ENCODE measurements around the gene ERC2.
A peak's percentile ranks its signal among the peaks of the same experiment; 100 is the strongest.

ERC2 gene

DNA sequence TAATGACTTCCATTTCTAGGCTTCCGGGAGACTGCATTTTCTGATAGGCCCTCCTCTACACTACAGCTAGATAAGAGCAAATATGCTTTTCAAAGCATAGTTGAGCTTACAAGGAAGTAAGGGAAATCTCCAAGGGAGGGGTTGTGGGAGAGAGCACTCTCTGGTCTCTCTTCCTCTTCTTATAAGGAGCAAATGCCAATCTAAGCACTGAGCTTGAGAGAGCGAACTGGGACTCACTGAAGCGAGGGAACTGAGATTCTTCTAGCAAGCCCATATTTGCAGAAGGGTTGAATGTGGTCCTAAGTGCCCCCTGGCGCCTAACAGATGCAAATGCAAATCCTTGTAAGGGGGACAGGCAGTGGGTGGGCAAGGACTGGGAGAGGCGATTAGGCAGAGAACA lies 164.8 kb downstream of the ERC2 start:
- TF ChIP-seq ZNF654 (tag by site-specific recombination; IDR thresholded peaks at IDR 0.05; ENCODE audit: low read depth) (peak; percentile 45), ZNF433 (tag by site-specific recombination; IDR thresholded peaks at IDR 0.05; ENCODE audit: low read depth) (no peak), GLI2 (tag by site-specific recombination; IDR thresholded peaks at IDR 0.05; ENCODE audit: borderline replicate concordance, low read depth) (no peak), ZNF660 (tag by site-specific recombination; IDR thresholded peaks at IDR 0.05) (no peak)
- TF ChIP-seq, protein P1, sequence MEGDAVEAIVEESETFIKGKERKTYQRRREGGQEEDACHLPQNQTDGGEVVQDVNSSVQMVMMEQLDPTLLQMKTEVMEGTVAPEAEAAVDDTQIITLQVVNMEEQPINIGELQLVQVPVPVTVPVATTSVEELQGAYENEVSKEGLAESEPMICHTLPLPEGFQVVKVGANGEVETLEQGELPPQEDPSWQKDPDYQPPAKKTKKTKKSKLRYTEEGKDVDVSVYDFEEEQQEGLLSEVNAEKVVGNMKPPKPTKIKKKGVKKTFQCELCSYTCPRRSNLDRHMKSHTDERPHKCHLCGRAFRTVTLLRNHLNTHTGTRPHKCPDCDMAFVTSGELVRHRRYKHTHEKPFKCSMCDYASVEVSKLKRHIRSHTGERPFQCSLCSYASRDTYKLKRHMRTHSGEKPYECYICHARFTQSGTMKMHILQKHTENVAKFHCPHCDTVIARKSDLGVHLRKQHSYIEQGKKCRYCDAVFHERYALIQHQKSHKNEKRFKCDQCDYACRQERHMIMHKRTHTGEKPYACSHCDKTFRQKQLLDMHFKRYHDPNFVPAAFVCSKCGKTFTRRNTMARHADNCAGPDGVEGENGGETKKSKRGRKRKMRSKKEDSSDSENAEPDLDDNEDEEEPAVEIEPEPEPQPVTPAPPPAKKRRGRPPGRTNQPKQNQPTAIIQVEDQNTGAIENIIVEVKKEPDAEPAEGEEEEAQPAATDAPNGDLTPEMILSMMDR (tag by site-specific recombination; IDR thresholded peaks at IDR 0.05): 0 out of 2 replicates have a peak, but pooled peaks have one; percentile 21
- ChIA-PET CTCF (interaction anchor here (0.5 to 2.9 kb wide), 25 partner anchors 9 to 648 kb away, joined by 3 to 11 read pairs (median 4); no protein-coding TSS in a partner anchor), POLR2A (no interaction called here)
- no peak overlapping the region for H3K27ac ChIP-seq (ENCODE audit: extremely low read depth, low read depth, low read length)
- H3K4me3 ChIP-seq (ENCODE audit: low read depth, low read length): no peak overlapping the region
- H3K9me3 ChIP-seq (ENCODE audit: control insufficient read depth, insufficient read depth, low read depth, low read length): no peaks in the 10 kb centered on the region
- H3K36me3 ChIP-seq (ENCODE audit: control insufficient read depth in 2 of 2, insufficient read depth in 1 of 2, low read length in 2 of 2): no peaks in the 10 kb centered on the region
- H3K4me1 ChIP-seq (ENCODE audit: control insufficient read depth, insufficient read depth, low read length): no peaks in the 10 kb centered on the region

DNA sequence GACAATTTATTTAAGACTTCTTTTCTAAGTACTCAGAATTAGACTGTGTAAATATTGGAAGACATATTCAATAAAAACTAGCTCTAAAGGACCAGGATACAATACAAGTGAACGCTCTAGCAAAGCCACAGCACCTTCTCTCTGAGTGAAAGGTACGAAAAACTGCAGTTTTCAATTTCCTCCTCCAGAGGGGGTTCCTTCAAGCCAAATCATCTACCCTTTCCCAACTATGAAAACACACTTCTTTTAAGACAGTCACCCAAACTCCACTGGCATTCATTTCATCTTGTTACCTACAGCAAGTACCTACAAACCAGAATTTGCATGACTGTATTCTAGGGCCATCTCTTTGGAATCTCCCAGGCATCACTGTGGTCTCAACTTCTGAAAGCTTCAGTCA lies 165.8 kb downstream of the ERC2 start:
- CTCF ChIA-PET: interaction anchor here (0.9 to 2.9 kb wide), 5 partner anchors 8 to 19 kb away, joined by 3 to 11 read pairs (median 6); no protein-coding TSS in a partner anchor

DNA sequence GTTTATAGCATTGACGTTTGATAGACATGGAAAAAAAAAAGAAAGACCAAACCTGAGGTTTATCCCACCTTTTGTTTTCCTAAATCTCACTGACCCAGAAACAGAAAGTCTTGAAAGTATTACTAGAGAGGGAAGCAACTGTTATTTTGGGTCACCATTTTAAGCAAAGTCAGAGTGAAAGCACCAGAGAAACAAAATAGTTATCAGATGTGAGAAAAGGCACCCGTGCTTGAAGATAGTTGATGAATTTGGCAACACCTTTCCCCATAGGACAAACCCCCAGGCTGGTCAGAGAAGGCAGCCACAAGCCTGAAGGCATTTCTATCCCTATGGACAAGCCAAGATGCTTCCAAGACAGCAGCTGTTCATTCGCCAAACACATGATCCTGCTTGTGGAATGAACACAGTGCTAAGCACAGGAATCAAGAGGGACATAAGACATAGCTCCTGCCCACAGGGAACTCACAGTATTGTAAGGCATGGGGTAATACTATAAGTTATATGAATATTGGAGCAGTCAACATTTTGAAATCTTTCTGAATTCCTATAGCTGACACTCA lies 170.9 kb downstream of the ERC2 start:
- Histone ChIP-seq H3K36me3 (ENCODE audit: control insufficient read depth in 2 of 2, insufficient read depth in 1 of 2, low read length in 2 of 2) (no peaks in the 10 kb centered on the region), H3K4me3 (ENCODE audit: low read depth, low read length) (no peak overlapping the region), H3K27ac (ENCODE audit: extremely low read depth, low read depth, low read length) (no peak overlapping the region), H3K9me3 (ENCODE audit: control insufficient read depth, insufficient read depth, low read depth, low read length) (no peaks in the 10 kb centered on the region), H3K4me1 (ENCODE audit: control insufficient read depth, insufficient read depth, low read length) (no peaks in the 10 kb centered on the region)
- ChIA-PET POLR2A (no interaction called here), CTCF (interaction anchor here (0.5 kb wide), 1 partner anchor 399 kb away, joined by 3 read pairs; no protein-coding TSS in a partner anchor)
- TF ChIP-seq ZNF10 (tag by site-specific recombination; IDR thresholded peaks at IDR 0.05): no peak
- TF ChIP-seq, protein P2, sequence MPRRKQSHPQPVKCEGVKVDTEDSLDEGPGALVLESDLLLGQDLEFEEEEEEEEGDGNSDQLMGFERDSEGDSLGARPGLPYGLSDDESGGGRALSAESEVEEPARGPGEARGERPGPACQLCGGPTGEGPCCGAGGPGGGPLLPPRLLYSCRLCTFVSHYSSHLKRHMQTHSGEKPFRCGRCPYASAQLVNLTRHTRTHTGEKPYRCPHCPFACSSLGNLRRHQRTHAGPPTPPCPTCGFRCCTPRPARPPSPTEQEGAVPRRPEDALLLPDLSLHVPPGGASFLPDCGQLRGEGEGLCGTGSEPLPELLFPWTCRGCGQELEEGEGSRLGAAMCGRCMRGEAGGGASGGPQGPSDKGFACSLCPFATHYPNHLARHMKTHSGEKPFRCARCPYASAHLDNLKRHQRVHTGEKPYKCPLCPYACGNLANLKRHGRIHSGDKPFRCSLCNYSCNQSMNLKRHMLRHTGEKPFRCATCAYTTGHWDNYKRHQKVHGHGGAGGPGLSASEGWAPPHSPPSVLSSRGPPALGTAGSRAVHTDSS (tag by site-specific recombination; IDR thresholded peaks at IDR 0.05): no peak
- TF ChIP-seq, protein P3, sequence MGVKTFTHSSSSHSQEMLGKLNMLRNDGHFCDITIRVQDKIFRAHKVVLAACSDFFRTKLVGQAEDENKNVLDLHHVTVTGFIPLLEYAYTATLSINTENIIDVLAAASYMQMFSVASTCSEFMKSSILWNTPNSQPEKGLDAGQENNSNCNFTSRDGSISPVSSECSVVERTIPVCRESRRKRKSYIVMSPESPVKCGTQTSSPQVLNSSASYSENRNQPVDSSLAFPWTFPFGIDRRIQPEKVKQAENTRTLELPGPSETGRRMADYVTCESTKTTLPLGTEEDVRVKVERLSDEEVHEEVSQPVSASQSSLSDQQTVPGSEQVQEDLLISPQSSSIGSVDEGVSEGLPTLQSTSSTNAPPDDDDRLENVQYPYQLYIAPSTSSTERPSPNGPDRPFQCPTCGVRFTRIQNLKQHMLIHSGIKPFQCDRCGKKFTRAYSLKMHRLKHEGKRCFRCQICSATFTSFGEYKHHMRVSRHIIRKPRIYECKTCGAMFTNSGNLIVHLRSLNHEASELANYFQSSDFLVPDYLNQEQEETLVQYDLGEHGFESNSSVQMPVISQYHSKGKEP (tag by site-specific recombination; IDR thresholded peaks at IDR 0.05): no peak

More for the DNA sequence above, 165.8 kb downstream of the ERC2 start:
- Histone ChIP-seq H3K4me1 (ENCODE audit: control insufficient read depth, insufficient read depth, low read length) (no peaks in the 10 kb centered on the region), H3K36me3 (ENCODE audit: control insufficient read depth in 2 of 2, insufficient read depth in 1 of 2, low read length in 2 of 2) (no peaks in the 10 kb centered on the region), H3K27ac (ENCODE audit: extremely low read depth, low read depth, low read length) (no peak overlapping the region), H3K9me3 (ENCODE audit: control insufficient read depth, insufficient read depth, low read depth, low read length) (no peaks in the 10 kb centered on the region), H3K4me3 (ENCODE audit: low read depth, low read length) (no peak overlapping the region)
- POLR2A ChIA-PET: no interaction called here
- TF ChIP-seq GLI2 (tag by site-specific recombination; IDR thresholded peaks at IDR 0.05; ENCODE audit: borderline replicate concordance, low read depth) (no peak), ZNF521 (tag by site-specific recombination; IDR thresholded peaks at IDR 0.05) (no peak), ZNF416 (tag by site-specific recombination; IDR thresholded peaks at IDR 0.05) (no peak), ZSCAN16 (tag by site-specific recombination; IDR thresholded peaks at IDR 0.05) (no peak), ZNF114 (tag by site-specific recombination; IDR thresholded peaks at IDR 0.05) (no peak), YY2 (tag by site-specific recombination; IDR thresholded peaks at IDR 0.05) (no peak), ZNF660 (tag by site-specific recombination; IDR thresholded peaks at IDR 0.05) (no peak), ZNF16 (tag by site-specific recombination; IDR thresholded peaks at IDR 0.05; ENCODE audit: low read depth) (no peak)
- TF ChIP-seq, protein P4, sequence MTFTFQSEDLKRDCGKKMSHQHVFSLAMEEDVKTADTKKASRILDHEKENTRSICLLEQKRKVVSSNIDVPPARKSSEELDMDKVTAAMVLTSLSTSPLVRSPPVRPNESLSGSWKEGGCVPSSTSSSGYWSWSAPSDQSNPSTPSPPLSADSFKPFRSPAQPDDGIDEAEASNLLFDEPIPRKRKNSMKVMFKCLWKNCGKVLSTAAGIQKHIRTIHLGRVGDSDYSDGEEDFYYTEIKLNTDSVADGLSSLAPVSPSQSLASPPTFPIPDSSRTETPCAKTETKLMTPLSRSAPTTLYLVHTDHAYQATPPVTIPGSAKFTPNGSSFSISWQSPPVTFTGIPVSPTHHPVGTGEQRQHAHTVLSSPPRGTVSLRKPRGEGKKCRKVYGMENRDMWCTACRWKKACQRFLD (tag by site-specific recombination; IDR thresholded peaks at IDR 0.05): no peak
- TF ChIP-seq, protein P5, sequence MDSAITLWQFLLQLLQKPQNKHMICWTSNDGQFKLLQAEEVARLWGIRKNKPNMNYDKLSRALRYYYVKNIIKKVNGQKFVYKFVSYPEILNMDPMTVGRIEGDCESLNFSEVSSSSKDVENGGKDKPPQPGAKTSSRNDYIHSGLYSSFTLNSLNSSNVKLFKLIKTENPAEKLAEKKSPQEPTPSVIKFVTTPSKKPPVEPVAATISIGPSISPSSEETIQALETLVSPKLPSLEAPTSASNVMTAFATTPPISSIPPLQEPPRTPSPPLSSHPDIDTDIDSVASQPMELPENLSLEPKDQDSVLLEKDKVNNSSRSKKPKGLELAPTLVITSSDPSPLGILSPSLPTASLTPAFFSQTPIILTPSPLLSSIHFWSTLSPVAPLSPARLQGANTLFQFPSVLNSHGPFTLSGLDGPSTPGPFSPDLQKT (IDR thresholded peaks at IDR 0.05; ENCODE audit: borderline replicate concordance, low read depth, low read length): no peak

Data from HEK293 (cell line).